MM.1S (cell line): ENCODE measurements around the gene ACOX3.

Experiments
- CTCF ChIP-seq: fragments of 300-600 bp; sonication (generic); IDR thresholded peaks from 2 replicates; pipeline ENCODE4 v1.5.1; 2016; ENCODE audit warnings: antibody characterized with exemption, low read length, mixed read lengths
- EZH2 ChIP-seq: fragments of 300-600 bp; sonication (generic); optimal IDR thresholded peaks from 2 replicates; pipeline ENCODE3; 2017; ENCODE audit warnings: low read depth, mild to moderate bottlenecking, antibody characterized with exemption, low read length, mixed read lengths

- TF ChIP-seq CTCF (no peak), EZH2 (no peak)
Observed at GRCh38 chr4:8465615-8466611, 25.4 kb upstream of the ACOX3 start.
